Measurements from ENCODE around the gene ISL2.

- TF ChIP-seq EZH2 (IDR thresholded peaks at IDR 0.05) (no peak), POLR2AphosphoS5 (IDR thresholded peaks at IDR 0.05; ENCODE audit: borderline replicate concordance, low read depth, low read length) (no peak)
These were observed 47.0 kb upstream of the ISL2 start for GRCh38 chr15:76289582-76289981.
